Measurements from ENCODE around the gene INSYN2B.

Gene INSYN2B

GRCh38 chr5:169889572-169889971, 90.7 kb downstream of the INSYN2B start:
- no peak for DNase-seq (ENCODE audit: low read depth)

- DNase-seq (ENCODE audit: low read depth) = no peak
Measured at GRCh38 chr5:169886677-169887076, 93.6 kb downstream of the INSYN2B start.

GRCh38 chr5:169886033-169886432, 94.3 kb downstream of the INSYN2B start:
- no peak for DNase-seq (ENCODE audit: low read depth)

GRCh38 chr5:169881702-169882303, 98.5 kb downstream of the INSYN2B start:
- DNase-seq (ENCODE audit: low read depth) = no peak

GRCh38 chr5:169880785-169881184, 99.5 kb downstream of the INSYN2B start:
- no peak for DNase-seq (ENCODE audit: low read depth)

- no peak for DNase-seq (ENCODE audit: low read depth)
Measured at GRCh38 chr5:169880012-169880663, 100.2 kb downstream of the INSYN2B start.

GRCh38 chr5:169876386-169876785, 103.9 kb downstream of the INSYN2B start:
- DNase-seq (ENCODE audit: low read depth) = no peak

GRCh38 chr5:169875731-169876130, 104.6 kb downstream of the INSYN2B start:
- DNase-seq (ENCODE audit: low read depth) = no peak

GRCh38 chr5:169875091-169875728, 105.1 kb downstream of the INSYN2B start:
- no peak for DNase-seq (ENCODE audit: low read depth)

GRCh38 chr5:169874621-169875020, 105.7 kb downstream of the INSYN2B start:
- DNase-seq (ENCODE audit: low read depth) = no peak

- DNase-seq (ENCODE audit: low read depth) = no peak
Measured at GRCh38 chr5:169873642-169874041, 106.7 kb downstream of the INSYN2B start.

GRCh38 chr5:169871826-169872490, 108.3 kb downstream of the INSYN2B start:
- no peak for DNase-seq (ENCODE audit: low read depth)

GRCh38 chr5:169870211-169870610, 110.1 kb downstream of the INSYN2B start:
- no peak for DNase-seq (ENCODE audit: low read depth)

- no peak for DNase-seq (ENCODE audit: low read depth)
Measured at GRCh38 chr5:169869066-169869465, 111.2 kb downstream of the INSYN2B start.

- DNase-seq (ENCODE audit: low read depth) = no peak
Measured at GRCh38 chr5:169867347-169867746, 112.9 kb downstream of the INSYN2B start.

GRCh38 chr5:169864483-169864882, 115.8 kb downstream of the INSYN2B start:
- no peak for DNase-seq (ENCODE audit: low read depth)

- DNase-seq (ENCODE audit: low read depth) = no peak
Measured at GRCh38 chr5:169862391-169862811, 117.9 kb downstream of the INSYN2B start.

- DNase-seq (ENCODE audit: low read depth) = no peak
Measured at GRCh38 chr5:169861934-169862333, 118.4 kb downstream of the INSYN2B start.

GRCh38 chr5:169861433-169861832, 118.9 kb downstream of the INSYN2B start:
- no peak for DNase-seq (ENCODE audit: low read depth)

GRCh38 chr5:169860585-169860984, 119.7 kb downstream of the INSYN2B start:
- DNase-seq (ENCODE audit: low read depth) = no peak

GRCh38 chr5:169856571-169856970, 123.7 kb downstream of the INSYN2B start:
- DNase-seq (ENCODE audit: low read depth) = no peak

- DNase-seq (ENCODE audit: low read depth) = no peak
Measured at GRCh38 chr5:169851321-169851850, 128.9 kb downstream of the INSYN2B start.

GRCh38 chr5:169850409-169850808, 129.9 kb downstream of the INSYN2B start:
- DNase-seq (ENCODE audit: low read depth) = no peak
